Stimulated activated CD4-positive, alpha-beta T cell treated with anti-CD3 and anti-CD28 coated beads, Interleukin-2, amount 100 ng/mL, for 48 hours (primary cell): ENCODE results near the gene STK36.

Experiments used
- DNase-seq, 2 donors: peaks; one replicate each; pipeline ENCODE4 v3.0.0-alpha.2; 2020

The STK36 gene

GRCh38 chr2:218662377-218662776 lies 9.5 kb upstream of the STK36 start:
- DNase-seq, result no peak

GRCh38 chr2:218662827-218663226 lies 9.1 kb upstream of the STK36 start:
- no peak for DNase-seq

- DNase-seq, result no peak
These were observed 8.0 kb upstream of the STK36 start for GRCh38 chr2:218663901-218664300.

DNA sequence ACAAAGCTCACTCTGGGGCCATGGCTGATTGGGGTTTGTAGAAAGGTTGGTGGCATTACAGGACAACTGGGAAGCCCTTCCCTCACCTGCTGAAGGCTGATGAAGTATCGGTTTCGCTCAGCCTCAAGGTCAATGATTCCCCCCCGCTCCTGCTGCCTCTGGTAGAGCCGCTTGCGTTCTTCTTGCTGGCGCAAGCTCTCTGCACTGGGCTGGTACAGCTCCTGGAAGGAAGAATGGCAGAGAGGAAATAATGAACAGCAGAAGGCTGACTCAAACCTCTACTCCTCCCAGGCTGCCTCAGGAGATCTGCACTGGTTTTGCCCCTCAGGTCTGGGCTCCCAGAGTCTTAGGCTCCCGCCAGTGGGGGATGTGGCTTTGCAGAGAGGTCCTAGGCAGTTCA lies 7.2 kb upstream of the STK36 start:
- DNase-seq, result no peak

DNA sequence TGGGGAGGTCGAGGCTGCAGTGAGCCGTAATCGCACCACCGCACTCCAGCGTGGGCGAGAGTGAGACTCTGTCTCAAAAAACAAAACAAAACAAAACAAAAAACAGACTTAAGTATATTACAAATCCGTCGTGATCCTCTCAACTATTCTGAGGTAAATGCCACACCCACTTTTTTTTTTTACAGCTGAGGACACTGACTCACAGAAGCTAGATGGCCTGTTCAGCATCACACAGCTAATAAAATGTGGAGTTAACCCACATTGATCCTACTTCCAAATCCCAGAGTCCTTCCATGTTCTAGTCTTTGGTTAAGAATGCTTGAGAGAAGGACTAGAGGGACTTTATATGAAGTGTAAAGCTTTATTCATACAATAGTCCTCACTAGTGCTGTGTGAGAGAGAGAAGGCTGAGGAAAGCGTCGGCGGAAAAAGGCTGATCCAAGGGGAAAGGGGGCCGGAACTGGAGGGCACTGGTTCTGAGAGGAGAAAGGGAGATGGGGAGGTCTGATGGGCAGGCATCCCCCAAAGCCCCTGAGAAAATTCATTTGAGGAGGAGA lies 711 bp upstream of the STK36 start:
- DNase-seq, result no peak

DNA sequence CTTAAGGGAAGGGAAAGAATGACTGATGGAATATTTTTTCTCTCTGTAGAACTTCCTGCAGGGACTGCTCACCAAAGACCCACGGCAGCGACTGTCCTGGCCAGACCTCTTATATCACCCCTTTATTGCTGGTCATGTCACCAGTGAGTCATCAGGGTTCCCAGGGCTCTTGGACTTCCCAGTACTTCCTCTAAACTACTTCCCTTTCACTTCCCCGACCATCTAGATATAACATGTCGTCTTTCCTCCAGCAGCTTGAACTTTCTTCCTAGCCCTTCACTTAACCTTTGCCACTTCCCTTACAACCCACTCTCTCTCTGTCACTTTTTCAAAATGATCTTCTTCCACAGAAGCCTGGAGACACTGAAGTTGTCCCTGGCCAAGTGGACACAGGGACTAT lies 7.2 kb downstream of the STK36 start:
- no peak for DNase-seq

- DNase-seq, result no peak
These were observed 8.2 kb downstream of the STK36 start for GRCh38 chr2:218680061-218680460.

GRCh38 chr2:218687400-218688060 lies 15.6 kb downstream of the STK36 start:
- DNase-seq, result peak in 1 of 2 donors; percentile 11

GRCh38 chr2:218691234-218691633 lies 19.3 kb downstream of the STK36 start:
- no peak for DNase-seq

DNA sequence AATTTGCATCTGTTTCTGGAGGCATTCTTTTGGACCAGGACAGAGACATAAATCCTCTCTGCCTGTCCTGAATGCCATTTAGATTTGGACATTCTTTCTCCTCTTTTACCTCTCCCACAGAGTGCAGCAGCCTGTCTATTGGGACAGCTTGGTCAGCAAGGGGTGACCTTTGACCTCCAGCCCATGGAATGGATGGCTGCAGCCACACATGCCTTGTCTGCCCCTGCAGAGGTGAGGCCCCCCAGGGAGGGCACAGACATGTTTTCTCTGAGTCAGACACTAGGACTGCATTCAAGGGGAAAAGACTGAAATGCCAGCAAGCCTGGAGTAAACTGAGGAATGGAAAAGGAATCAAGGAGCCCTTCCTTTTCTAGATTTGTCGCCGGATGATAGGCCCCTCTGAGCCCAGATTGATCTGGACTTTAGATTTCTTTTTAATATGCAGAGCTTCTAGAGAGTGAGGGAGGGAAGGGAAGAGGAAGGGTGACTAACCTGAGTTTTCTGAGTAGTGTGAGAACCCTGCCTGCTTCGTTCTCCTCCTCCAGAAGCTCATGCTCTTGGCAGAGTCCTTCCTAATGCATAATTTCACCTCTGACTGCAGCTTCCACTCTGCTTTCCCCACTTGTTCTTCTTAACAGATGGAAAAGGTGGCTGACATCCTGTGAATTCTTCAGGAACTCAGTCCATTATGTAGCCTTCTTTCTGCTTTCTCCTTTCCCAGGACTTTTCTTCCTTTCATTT lies 22.7 kb downstream of the STK36 start:
- no peak for DNase-seq

DNA sequence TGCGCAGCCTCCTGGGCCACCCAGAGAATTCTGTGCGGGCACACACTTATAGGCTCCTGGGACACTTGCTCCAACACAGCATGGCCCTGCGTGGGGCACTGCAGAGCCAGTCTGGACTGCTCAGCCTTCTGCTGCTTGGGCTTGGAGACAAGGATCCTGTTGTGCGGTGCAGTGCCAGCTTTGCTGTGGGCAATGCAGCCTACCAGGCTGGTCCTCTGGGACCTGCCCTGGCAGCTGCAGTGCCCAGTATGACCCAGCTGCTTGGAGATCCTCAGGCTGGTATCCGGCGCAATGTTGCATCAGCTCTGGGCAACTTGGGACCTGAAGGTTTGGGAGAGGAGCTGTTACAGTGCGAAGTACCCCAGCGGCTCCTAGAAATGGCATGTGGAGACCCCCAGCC lies 27.0 kb downstream of the STK36 start:
- no peak for DNase-seq

DNA sequence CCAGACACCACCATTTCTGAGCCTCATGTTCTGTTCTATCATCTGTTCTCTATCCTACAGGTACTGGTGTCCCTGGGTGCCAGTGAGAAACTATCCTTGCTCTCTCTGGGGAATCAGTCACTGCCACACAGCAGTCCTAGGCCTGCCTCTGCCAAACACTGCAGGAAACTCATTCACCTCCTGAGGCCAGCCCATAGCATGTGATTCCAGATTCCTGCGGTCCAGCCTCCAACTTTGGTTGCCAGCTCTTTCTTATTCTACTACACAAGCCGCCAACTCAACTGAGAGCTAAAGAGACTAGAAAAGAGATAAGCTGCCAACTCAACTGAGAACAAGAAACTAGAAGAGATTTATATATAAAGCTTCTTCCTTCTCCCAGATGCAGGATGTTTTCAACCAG lies 29.9 kb downstream of the STK36 start:
- DNase-seq, result no peak

DNA sequence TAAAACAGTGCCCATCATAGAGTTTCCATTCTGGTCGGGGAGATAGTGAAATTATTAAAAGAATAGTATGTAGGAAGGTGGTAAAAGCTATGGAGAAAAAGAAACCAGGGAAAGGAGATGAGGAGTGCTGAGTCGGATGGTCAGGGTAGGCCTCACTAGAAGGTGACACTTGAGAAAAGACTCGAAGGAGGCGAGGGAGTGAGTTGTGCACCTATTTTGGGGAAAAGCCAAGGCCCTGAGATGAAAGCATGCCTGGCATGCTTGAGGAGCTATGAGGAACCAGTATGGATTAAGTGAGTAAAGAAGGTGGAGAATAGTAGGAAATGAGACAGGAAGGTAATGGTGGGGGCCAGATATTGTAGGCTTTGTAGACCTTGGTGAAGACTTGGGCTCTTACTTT lies 31.5 kb downstream of the STK36 start:
- DNase-seq, result no peak

DNA sequence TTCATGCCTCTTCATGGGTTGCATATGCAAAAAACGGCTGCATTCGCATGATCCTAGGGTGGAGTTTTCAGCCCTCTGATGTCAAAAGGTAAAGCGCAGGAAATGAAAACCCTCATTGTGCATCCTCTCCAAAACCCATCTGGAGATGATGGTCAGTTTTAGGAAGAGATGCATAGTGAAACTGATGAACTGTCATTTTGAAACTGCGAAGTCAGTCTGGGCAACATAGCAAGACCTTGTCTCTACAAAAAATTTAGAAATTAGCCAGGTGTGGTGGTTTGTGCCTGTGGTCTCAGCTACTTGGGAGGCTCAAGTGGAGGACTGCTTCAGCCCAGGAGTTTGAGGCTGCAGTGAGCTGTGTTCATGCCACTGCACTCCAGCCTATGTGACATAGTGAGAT lies 36.2 kb downstream of the STK36 start:
- DNase-seq, result no peak

- no peak for DNase-seq
These were observed 38.0 kb downstream of the STK36 start for GRCh38 chr2:218709908-218710307.

DNA sequence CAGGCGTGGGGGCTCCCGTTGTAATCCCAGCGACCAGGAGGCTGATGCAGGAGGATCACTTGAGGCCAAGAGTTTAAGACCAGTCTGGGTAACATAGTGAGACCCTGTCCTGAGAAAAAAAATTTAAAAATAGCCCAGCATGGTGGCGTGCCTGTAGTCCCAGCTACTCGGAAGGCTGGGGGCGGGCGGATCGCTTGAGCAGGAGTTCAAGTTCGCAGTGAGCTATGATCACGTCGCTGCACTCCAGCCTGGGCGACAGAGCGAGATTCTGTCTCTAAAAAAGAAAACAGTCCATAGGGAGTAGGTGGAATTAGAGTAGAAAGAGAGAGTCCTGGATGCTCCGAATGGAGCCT lies 38.4 kb downstream of the STK36 start:
- no peak for DNase-seq

DNA sequence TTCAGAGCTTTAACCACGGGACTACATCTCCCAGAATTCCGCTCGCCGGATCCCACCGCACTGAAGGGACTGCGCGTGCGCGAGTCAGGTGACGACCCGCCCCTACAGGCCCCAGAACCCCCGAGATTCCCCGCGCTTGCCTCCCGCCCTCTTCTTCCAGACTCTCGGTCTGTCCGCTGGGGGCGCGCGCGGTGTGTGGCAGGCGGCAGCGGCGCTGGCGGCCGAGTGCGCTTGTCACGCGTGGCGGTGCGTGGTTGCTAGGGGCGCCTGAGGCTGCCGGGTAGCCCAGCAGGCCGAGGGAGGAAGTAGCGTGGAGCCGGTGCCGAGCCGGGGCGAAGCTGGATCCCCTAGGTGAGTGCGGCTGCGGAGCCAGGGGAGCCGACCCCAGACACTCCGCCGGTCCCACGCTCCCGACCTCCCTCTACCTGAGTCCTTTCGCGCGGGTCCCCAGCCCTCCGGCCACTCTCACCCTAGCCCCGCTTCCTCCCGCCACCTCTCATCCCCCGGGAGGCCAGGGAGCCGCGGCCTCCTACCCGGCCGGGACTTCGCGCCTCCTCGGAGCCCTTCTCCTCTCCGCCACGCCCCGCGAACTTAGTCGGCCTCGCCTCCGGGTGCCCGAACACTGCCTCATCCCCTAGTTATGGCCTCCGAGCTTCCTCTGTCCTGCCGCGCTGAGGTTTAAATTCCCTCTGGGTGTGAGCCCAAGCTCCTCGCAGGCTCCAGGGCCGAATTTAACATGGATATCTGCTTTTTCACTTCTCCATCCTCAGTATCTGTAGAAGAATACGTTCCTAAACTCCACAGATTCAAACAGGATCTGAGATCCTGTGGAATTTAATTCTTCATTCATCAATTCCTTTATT lies 39.0 kb downstream of the STK36 start, which contains the start of gene TTLL4:
Gene TTLL4, plus strand, starts transcription at position 149 of the 863 bp plus-strand sequence. CDS start 26,842 bp downstream, outside the sequence.
- peak; percentile 97 to 98 for DNase-seq

GRCh38 chr2:218711550-218711929 lies 39.7 kb downstream of the STK36 start:
- DNase-seq, result no peak

DNA sequence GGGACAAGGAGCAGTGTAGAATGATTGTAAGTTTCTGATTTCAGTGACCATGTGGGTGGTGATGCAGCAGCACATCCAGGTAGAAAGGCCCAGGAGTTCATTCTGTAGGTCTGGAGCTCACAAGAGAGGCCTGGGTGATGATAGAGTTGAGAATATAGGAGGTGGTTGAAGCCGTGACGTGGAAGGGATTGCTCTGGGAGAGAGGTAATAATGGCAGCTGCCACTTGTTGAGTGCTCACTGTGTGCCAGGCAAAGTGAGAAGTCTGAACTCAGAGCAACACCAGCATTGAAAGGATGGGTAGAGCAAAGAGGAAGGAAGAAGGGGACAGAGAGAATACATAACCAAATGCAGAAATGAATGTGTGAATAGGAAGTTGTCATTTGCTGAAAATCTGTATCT lies 42.0 kb downstream of the STK36 start:
- DNase-seq, result no peak

- DNase-seq, result no peak
These were observed 44.2 kb downstream of the STK36 start for GRCh38 chr2:218716070-218716469.

DNA sequence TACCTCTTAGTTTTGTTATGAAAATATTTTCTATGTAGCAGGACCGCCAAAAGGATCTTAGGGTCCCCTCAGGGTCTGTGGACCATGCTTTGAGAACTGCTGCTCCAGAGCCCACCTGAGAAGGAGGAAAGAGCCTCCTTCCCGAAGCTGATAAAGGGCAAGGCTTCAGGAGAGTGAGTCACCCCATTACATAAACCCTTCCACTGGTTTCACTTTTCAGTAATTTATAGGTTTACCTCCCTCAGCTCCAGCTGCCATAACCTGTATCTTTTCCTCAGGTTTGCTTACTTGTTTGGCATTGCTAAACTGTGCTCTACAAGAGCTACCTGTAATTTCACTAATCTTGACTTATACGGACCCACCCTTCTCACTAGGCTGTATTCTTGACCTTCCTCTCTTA lies 45.4 kb downstream of the STK36 start:
- DNase-seq, result no peak

DNA sequence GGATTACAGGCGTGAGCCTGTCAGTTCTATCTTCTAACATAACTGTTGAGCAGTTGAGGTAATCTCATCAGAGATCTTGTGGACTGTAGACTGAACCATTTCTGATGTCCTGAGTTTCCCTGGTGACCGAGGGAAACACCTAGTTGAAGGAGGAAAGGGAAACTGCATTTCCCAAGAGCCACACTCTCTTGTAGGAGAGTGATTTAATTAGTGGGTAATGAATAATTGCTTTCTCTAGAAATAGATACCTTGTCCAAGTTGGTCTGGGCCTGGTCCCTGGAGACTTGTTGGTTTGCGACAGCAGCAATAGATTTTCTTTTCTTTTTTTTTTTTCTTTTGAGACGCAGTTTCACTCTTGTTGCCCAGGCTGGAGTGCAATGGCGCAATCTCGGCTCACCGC lies 46.2 kb downstream of the STK36 start:
- DNase-seq, result no peak

DNA sequence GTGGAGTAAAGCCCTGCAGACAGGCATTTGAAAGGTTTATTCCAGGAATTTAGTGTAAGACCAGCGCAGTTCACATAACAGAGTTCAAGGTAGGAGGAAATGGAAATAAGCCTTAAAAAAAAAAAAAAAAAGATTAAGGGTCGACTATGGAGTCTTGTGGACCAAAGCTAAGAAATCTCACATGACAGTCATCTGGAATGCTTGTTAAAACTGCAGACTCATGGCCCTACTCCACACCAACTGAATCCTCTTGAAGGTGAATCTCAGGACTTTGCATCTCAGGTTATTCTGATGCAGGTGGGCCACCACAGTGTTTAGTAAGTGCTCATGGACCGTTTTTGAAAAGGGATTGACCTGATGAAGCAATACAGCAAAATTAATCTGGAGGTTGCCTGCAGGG lies 47.6 kb downstream of the STK36 start:
- DNase-seq, result no peak
